ENCODE results near the gene COL15A1. TPM values are rescaled to one million over a fixed set of nuclear protein-coding genes. Genes with fewer than 3 reads are reported as not detected.
A peak's percentile ranks its signal among the peaks of the same experiment; 100 is the strongest.

Gene COL15A1
- total and polyA plus RNA-seq, 5 donors from 2014 or later, result 0.03 to 0.10 (median 0.06) TPM; not detected in 2

DNA sequence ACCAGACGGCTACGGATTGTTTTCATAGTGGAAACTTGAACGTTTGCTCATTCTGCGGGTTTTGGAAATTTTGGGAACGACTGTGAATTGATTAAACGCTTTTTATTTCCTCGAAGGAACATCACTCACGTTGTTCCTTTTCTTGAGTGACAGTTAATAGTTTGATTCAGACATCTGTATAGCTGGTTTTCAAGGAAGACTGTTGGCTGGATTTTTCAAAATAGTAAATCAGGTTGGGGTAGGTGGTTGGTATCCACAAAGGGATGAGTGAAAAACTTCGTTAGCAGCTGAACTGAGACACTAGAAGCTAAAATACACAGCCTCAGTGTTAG is 162.3 kb downstream of the COL15A1 start:
- H3K36me3 ChIP-seq (ENCODE audit: control insufficient read depth, insufficient read depth, low read length), result no peaks in the 10 kb centered on the region
- H3K27me3 ChIP-seq (ENCODE audit: control insufficient read depth, insufficient read depth, low read length), result no peaks in the 10 kb centered on the region
- peak overlapping the region; percentile 51 for H3K27ac ChIP-seq (ENCODE audit: insufficient read depth, low read length, poor library complexity, severe bottlenecking)
- peaks cover 56% of the 10 kb centered on the region for H3K4me1 ChIP-seq (ENCODE audit: control insufficient read depth, insufficient read depth, low read length, poor library complexity, severe bottlenecking)
- ATAC-seq (ENCODE audit: low read depth in 2 of 2), result no peak
- no peaks in the 10 kb centered on the region for H3K27me3 Mint-ChIP-seq
- peaks cover 36 to 66% (median 56%) of the 10 kb centered on the region in 4 donors for H3K4me1 Mint-ChIP-seq
- H3K9me3 Mint-ChIP-seq, result no peaks in the 10 kb centered on the region
- peaks cover 5% of the 10 kb centered on the region for H3K36me3 Mint-ChIP-seq
- H3K9me3 ChIP-seq (ENCODE audit: control insufficient read depth in 2 of 2, low read length in 2 of 2), result no peaks in the 10 kb centered on the region
- DNase-seq, result peak in 1 of 3 donors; percentile 10
- peak overlapping the region; percentile 93 for H3K4me3 ChIP-seq (ENCODE audit: low read depth, low read length)
- H3K27ac Mint-ChIP-seq, result peak overlapping the region; percentile 6 to 63 (median 58)
- peak overlapping the region; percentile 88 to 96 (median 90) for H3K4me3 Mint-ChIP-seq

- ATAC-seq (ENCODE audit: low read depth in 2 of 2), result no peak
- Mint-ChIP-seq H3K9me3 (no peaks in the 10 kb centered on the region), H3K36me3 (peaks cover 9% of the 10 kb centered on the region), H3K4me3 (peak overlapping the region; percentile 64 to 96 (median 88)), H3K27ac (peak overlapping the region; percentile 53 to 70 (median 58)), H3K4me1 (peaks cover 45 to 79% (median 65%) of the 10 kb centered on the region in 4 donors), H3K27me3 (no peaks in the 10 kb centered on the region)
- no peak for DNase-seq
- H3K9me3 ChIP-seq (ENCODE audit: control insufficient read depth in 2 of 2, low read length in 2 of 2), result no peaks in the 10 kb centered on the region
- H3K27ac ChIP-seq (ENCODE audit: insufficient read depth, low read length, poor library complexity, severe bottlenecking), result peak overlapping the region; percentile 16
- H3K27me3 ChIP-seq (ENCODE audit: control insufficient read depth, insufficient read depth, low read length), result no peaks in the 10 kb centered on the region
- peak overlapping the region; percentile 93 for H3K4me3 ChIP-seq (ENCODE audit: low read depth, low read length)
- no peaks in the 10 kb centered on the region for H3K36me3 ChIP-seq (ENCODE audit: control insufficient read depth, insufficient read depth, low read length)
- H3K4me1 ChIP-seq (ENCODE audit: control insufficient read depth, insufficient read depth, low read length, poor library complexity, severe bottlenecking), result peaks cover 70% of the 10 kb centered on the region
Observed at GRCh38 chr9:99107421-99107820, 163.7 kb downstream of the COL15A1 start.

DNA sequence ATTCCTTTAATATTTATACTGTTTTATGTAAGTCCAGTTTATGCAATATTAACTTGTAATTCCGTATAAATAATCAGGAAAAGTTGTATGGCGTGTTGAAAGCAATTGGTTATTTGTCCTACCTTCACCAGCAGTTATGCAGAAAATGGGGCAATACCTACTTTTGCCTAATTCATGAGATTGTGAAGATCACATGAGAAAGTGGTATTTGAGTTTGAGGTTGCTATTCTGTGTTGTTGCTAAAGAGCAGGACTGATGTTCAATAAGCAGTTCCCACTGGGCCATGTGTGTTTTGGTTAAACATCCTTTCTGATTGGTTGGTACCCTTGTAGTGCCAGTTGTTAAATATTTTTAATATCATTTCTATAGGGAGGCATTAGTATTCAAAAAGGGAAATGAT is 164.4 kb downstream of the COL15A1 start:
- H3K4me3 ChIP-seq (ENCODE audit: low read depth, low read length), result peak overlapping the region; percentile 93
- peaks cover 78% of the 10 kb centered on the region for H3K4me1 ChIP-seq (ENCODE audit: control insufficient read depth, insufficient read depth, low read length, poor library complexity, severe bottlenecking)
- no peaks in the 10 kb centered on the region for H3K36me3 ChIP-seq (ENCODE audit: control insufficient read depth, insufficient read depth, low read length)
- Mint-ChIP-seq H3K27me3 (no peaks in the 10 kb centered on the region), H3K27ac (peak overlapping the region; percentile 58 to 88 (median 78)), H3K36me3 (peaks cover 9% of the 10 kb centered on the region), H3K9me3 (no peaks in the 10 kb centered on the region), H3K4me3 (peak overlapping the region; percentile 64 to 96 (median 88)), H3K4me1 (peaks cover 52 to 86% (median 72%) of the 10 kb centered on the region in 4 donors)
- H3K27ac ChIP-seq (ENCODE audit: insufficient read depth, low read length, poor library complexity, severe bottlenecking), result no peak overlapping the region
- DNase-seq (no peak), ATAC-seq (ENCODE audit: low read depth in 2 of 2) (no peak)
- H3K27me3 ChIP-seq (ENCODE audit: control insufficient read depth, insufficient read depth, low read length), result no peaks in the 10 kb centered on the region
- no peaks in the 10 kb centered on the region for H3K9me3 ChIP-seq (ENCODE audit: control insufficient read depth in 2 of 2, low read length in 2 of 2)

GRCh38 chr9:99109522-99109921 is 165.8 kb downstream of the COL15A1 start:
- peaks cover 56 to 87% (median 75%) of the 10 kb centered on the region in 4 donors for H3K4me1 Mint-ChIP-seq
- no peaks in the 10 kb centered on the region for H3K9me3 Mint-ChIP-seq
- no peaks in the 10 kb centered on the region for H3K36me3 ChIP-seq (ENCODE audit: control insufficient read depth, insufficient read depth, low read length)
- no peaks in the 10 kb centered on the region for H3K27me3 ChIP-seq (ENCODE audit: control insufficient read depth, insufficient read depth, low read length)
- peak overlapping the region; percentile 32 for H3K4me3 ChIP-seq (ENCODE audit: low read depth, low read length)
- DNase-seq, result no peak
- H3K4me1 ChIP-seq (ENCODE audit: control insufficient read depth, insufficient read depth, low read length, poor library complexity, severe bottlenecking), result peaks cover 86% of the 10 kb centered on the region
- ATAC-seq (ENCODE audit: low read depth in 2 of 2), result no peak
- H3K27ac Mint-ChIP-seq, result peak overlapping the region; percentile 58 to 88 (median 87)
- peaks cover 9% of the 10 kb centered on the region for H3K36me3 Mint-ChIP-seq
- peak overlapping the region; percentile 17 to 89 (median 40) for H3K4me3 Mint-ChIP-seq
- no peak overlapping the region for H3K27ac ChIP-seq (ENCODE audit: insufficient read depth, low read length, poor library complexity, severe bottlenecking)
- no peaks in the 10 kb centered on the region for H3K9me3 ChIP-seq (ENCODE audit: control insufficient read depth in 2 of 2, low read length in 2 of 2)
- H3K27me3 Mint-ChIP-seq, result no peaks in the 10 kb centered on the region

- peaks cover 9% of the 10 kb centered on the region for H3K36me3 Mint-ChIP-seq
- H3K9me3 ChIP-seq (ENCODE audit: control insufficient read depth in 2 of 2, low read length in 2 of 2), result no peaks in the 10 kb centered on the region
- peaks cover 85% of the 10 kb centered on the region for H3K4me1 ChIP-seq (ENCODE audit: control insufficient read depth, insufficient read depth, low read length, poor library complexity, severe bottlenecking)
- H3K27me3 ChIP-seq (ENCODE audit: control insufficient read depth, insufficient read depth, low read length), result no peaks in the 10 kb centered on the region
- peak; percentile 39 to 82 (median 79) for DNase-seq
- H3K27me3 Mint-ChIP-seq, result no peaks in the 10 kb centered on the region
- peak overlapping the region; percentile 50 to 94 (median 76) for H3K4me3 Mint-ChIP-seq
- peak overlapping the region; percentile 69 for H3K27ac ChIP-seq (ENCODE audit: insufficient read depth, low read length, poor library complexity, severe bottlenecking)
- peak overlapping the region; percentile 76 for H3K4me3 ChIP-seq (ENCODE audit: low read depth, low read length)
- no peaks in the 10 kb centered on the region for H3K36me3 ChIP-seq (ENCODE audit: control insufficient read depth, insufficient read depth, low read length)
- no peaks in the 10 kb centered on the region for H3K9me3 Mint-ChIP-seq
- H3K4me1 Mint-ChIP-seq, result peaks cover 41 to 95% (median 79%) of the 10 kb centered on the region in 4 donors
- peak; percentile 92 to 95 for ATAC-seq (ENCODE audit: low read depth in 2 of 2)
- H3K27ac Mint-ChIP-seq, result peak overlapping the region; percentile 72 to 88 (median 88)
Observed at GRCh38 chr9:99112750-99113413, 169.2 kb downstream of the COL15A1 start.

DNA sequence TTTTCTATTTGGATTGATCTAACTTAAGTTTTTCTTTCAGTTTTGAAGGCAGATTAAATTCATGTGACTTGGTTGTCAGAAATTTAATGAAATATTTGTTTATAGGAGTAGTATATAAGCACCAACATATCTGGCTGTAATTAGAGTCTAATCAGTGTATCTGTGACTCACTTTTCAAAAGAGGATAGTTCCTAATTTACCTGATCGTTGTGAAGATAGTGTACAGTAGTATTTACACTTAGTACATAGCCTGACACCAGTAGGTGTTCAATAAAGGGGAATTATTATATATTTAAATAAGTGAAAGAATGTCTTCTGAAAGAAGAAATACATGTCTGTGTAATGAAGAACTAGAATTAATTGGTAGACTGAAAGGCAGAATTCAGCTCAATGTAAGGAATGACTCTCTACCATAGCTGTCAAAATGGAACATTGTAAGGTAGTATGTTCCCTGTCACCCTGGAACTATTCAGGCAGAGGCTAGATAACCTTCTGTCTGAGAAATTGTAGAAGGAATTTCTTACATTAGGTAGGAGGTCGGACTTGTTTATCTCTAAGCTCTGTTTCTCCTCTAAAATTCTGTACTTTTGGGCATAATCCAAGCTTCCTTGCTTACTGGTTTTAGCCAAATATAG is 169.8 kb downstream of the COL15A1 start:
- no peaks in the 10 kb centered on the region for H3K27me3 Mint-ChIP-seq
- Histone ChIP-seq H3K27me3 (ENCODE audit: control insufficient read depth, insufficient read depth, low read length) (no peaks in the 10 kb centered on the region), H3K4me1 (ENCODE audit: control insufficient read depth, insufficient read depth, low read length, poor library complexity, severe bottlenecking) (peaks cover 83% of the 10 kb centered on the region), H3K36me3 (ENCODE audit: control insufficient read depth, insufficient read depth, low read length) (no peaks in the 10 kb centered on the region), H3K4me3 (ENCODE audit: low read depth, low read length) (peak overlapping the region; percentile 76), H3K9me3 (ENCODE audit: control insufficient read depth in 2 of 2, low read length in 2 of 2) (no peaks in the 10 kb centered on the region), H3K27ac (ENCODE audit: insufficient read depth, low read length, poor library complexity, severe bottlenecking) (peak overlapping the region; percentile 69)
- H3K9me3 Mint-ChIP-seq, result no peaks in the 10 kb centered on the region
- H3K4me3 Mint-ChIP-seq, result peak overlapping the region; percentile 50 to 94 (median 76)
- peaks cover 37 to 93% (median 73%) of the 10 kb centered on the region in 4 donors for H3K4me1 Mint-ChIP-seq
- ATAC-seq (ENCODE audit: low read depth in 2 of 2) (no peak), DNase-seq (no peak)
- peak overlapping the region; percentile 72 to 88 (median 88) for H3K27ac Mint-ChIP-seq
- H3K36me3 Mint-ChIP-seq, result peaks cover 5% of the 10 kb centered on the region

- peaks cover 35 to 93% (median 72%) of the 10 kb centered on the region in 4 donors for H3K4me1 Mint-ChIP-seq
- peak overlapping the region in 2 of 3 donors; percentile 42 to 81 for H3K27ac Mint-ChIP-seq
- H3K27me3 ChIP-seq (ENCODE audit: control insufficient read depth, insufficient read depth, low read length), result no peaks in the 10 kb centered on the region
- no peaks in the 10 kb centered on the region for H3K9me3 ChIP-seq (ENCODE audit: control insufficient read depth in 2 of 2, low read length in 2 of 2)
- peaks cover 83% of the 10 kb centered on the region for H3K4me1 ChIP-seq (ENCODE audit: control insufficient read depth, insufficient read depth, low read length, poor library complexity, severe bottlenecking)
- no peaks in the 10 kb centered on the region for H3K27me3 Mint-ChIP-seq
- peak overlapping the region in 3 of 4 donors; percentile 23 to 30 (median 28) for H3K4me3 Mint-ChIP-seq
- H3K4me3 ChIP-seq (ENCODE audit: low read depth, low read length), result peak overlapping the region; percentile 76
- H3K36me3 Mint-ChIP-seq, result peaks cover 6% of the 10 kb centered on the region
- ATAC-seq (ENCODE audit: low read depth in 2 of 2) (no peak), DNase-seq (no peak)
- H3K36me3 ChIP-seq (ENCODE audit: control insufficient read depth, insufficient read depth, low read length), result no peaks in the 10 kb centered on the region
- H3K9me3 Mint-ChIP-seq, result no peaks in the 10 kb centered on the region
- H3K27ac ChIP-seq (ENCODE audit: insufficient read depth, low read length, poor library complexity, severe bottlenecking), result peak overlapping the region; percentile 69
Observed at GRCh38 chr9:99114049-99114440, 170.3 kb downstream of the COL15A1 start.

All from CD4-positive, CD25-positive, alpha-beta regulatory T cell (primary cell).